NCI-H1436 (cell line): ENCODE data around the gene CLEC4M.
"Not testable (repeated sequence)": the region's sequence is repeated elsewhere in the genome, so short reads cannot be mapped to it uniquely, and the experiment has no call there.

ENCODE experiments used
- DNase-seq: peaks from one replicate; lab custom pipeline; 2025; lab: John Stamatoyannopoulos, UW

Gene CLEC4M

GRCh38 chr19:7740682-7741054, 22.4 kb upstream of the CLEC4M start:
- no peak for DNase-seq

- no peak for DNase-seq
Observed at GRCh38 chr19:7742575-7742974, 20.5 kb upstream of the CLEC4M start.

- DNase-seq: no peak
Observed at GRCh38 chr19:7742991-7743390, 20.1 kb upstream of the CLEC4M start.

GRCh38 chr19:7743425-7743841, 19.6 kb upstream of the CLEC4M start:
- no peak for DNase-seq

- DNase-seq: no peak
Observed at GRCh38 chr19:7744199-7744786, 18.8 kb upstream of the CLEC4M start.

- no peak for DNase-seq
Observed at GRCh38 chr19:7744871-7745650, 18.0 kb upstream of the CLEC4M start.

GRCh38 chr19:7746306-7746705, 16.7 kb upstream of the CLEC4M start:
- DNase-seq: not testable (repeated sequence)

GRCh38 chr19:7746903-7747884, 15.8 kb upstream of the CLEC4M start, which contains the start of gene CD209:
TSS of gene CD209 (minus strand) at chr19:7747534. CDS start at chr19:7747511, 23 bp downstream.
- no peak for DNase-seq

GRCh38 chr19:7748171-7748570, 14.9 kb upstream of the CLEC4M start:
- no peak for DNase-seq

- DNase-seq: no peak
Observed at GRCh38 chr19:7748756-7749155, 14.3 kb upstream of the CLEC4M start.

- no peak for DNase-seq
Observed at GRCh38 chr19:7751157-7751783, 11.8 kb upstream of the CLEC4M start.

GRCh38 chr19:7756258-7756657, 6.8 kb upstream of the CLEC4M start:
- no peak for DNase-seq

- DNase-seq: no peak
Observed at GRCh38 chr19:7757358-7757757, 5.7 kb upstream of the CLEC4M start.

GRCh38 chr19:7759156-7759555, 3.9 kb upstream of the CLEC4M start:
- DNase-seq: no peak

GRCh38 chr19:7763696-7764095, 653 bp downstream of the CLEC4M start:
- no peak for DNase-seq

GRCh38 chr19:7764157-7764556, 1.1 kb downstream of the CLEC4M start:
- DNase-seq: not testable (repeated sequence)

GRCh38 chr19:7765043-7765442, 2.0 kb downstream of the CLEC4M start:
- not testable (repeated sequence) for DNase-seq

- no peak for DNase-seq
Observed at GRCh38 chr19:7766535-7766934, 3.5 kb downstream of the CLEC4M start.

- DNase-seq: no peak
Observed at GRCh38 chr19:7767487-7767886, 4.4 kb downstream of the CLEC4M start.

- DNase-seq: no peak
Observed at GRCh38 chr19:7769171-7769570, 6.1 kb downstream of the CLEC4M start.

GRCh38 chr19:7771072-7771471, 8.0 kb downstream of the CLEC4M start:
- DNase-seq: no peak

- DNase-seq: no peak
Observed at GRCh38 chr19:7772752-7773291, 9.8 kb downstream of the CLEC4M start.
